Progenitor cell of endocrine pancreas (in vitro differentiated cells): Measurements from ENCODE around the gene PRKD1. TPM values are rescaled to one million over a fixed set of nuclear protein-coding genes. Genes with fewer than 3 reads are reported as not detected.

ENCODE experiments used
- DNase-seq: peaks from one replicate; pipeline ENCODE4 v3.0.0; 2021; ENCODE audit warnings: low spot score; ENCODE audit not compliant: unreplicated experiment
- H3K27ac Mint-ChIP-seq: 2 replicates; pipeline ENCODE4 v1.8.0; 2021; ENCODE audit warnings: mild to moderate bottlenecking, moderate library complexity, mixed read lengths
- H3K27me3 Mint-ChIP-seq: 2 replicates; pipeline ENCODE4 v1.8.0; 2021; ENCODE audit warnings: mixed read lengths
- H3K36me3 Mint-ChIP-seq: 2 replicates; pipeline ENCODE4 v1.8.0; 2022; ENCODE audit warnings: mixed read lengths; ENCODE audit not compliant: insufficient read depth
- H3K4me1 Mint-ChIP-seq: 2 replicates; pipeline ENCODE4 v1.8.0; 2021; ENCODE audit warnings: low read depth, mixed read lengths
- H3K4me3 Mint-ChIP-seq: 2 replicates; pipeline ENCODE4 v1.8.0; 2021; ENCODE audit warnings: low read depth, mild to moderate bottlenecking, moderate library complexity, mixed read lengths
- H3K9me3 Mint-ChIP-seq: 2 replicates; pipeline ENCODE4 v1.8.0; 2021; ENCODE audit warnings: low read depth, mixed read lengths
- total RNA-seq: library from RNA; stranded (reverse); gene quantifications from 2 replicates; pipeline ENCODE4 v1.2.1, GENCODE V29; 2021
- TF ChIP-seq, protein P1 (sequence below): fragments of 200-600 bp; sonication (generic); IDR thresholded peaks from one replicate; pipeline ENCODE4 v1.5.0; 2021; ENCODE audit warnings: antibody characterized with exemption, mild to moderate bottlenecking; ENCODE audit not compliant: unreplicated experiment

Gene PRKD1
- total RNA-seq, 1 donor from 2014 or later, result 23.6 TPM

DNA sequence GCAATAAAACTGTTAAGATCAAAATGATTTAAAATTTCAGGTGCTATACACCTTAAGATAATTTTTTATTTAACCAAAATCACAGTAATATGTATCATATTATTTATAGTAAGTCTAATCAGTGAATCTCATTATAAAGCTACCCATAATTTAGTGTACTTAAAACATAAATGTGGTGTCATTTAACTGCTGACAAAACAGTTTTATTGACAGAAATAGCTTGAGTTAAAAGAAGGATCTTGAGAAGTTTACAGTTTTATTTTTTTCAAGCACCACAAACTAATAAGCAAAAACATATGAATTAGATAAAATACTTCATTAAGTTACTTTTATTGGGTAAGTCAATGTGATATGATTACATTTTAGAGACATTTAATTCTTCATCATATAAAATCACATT, 400.4 kb downstream of the PRKD1 start:
- Mint-ChIP-seq H3K36me3 (no peaks in the 10 kb centered on the region), H3K4me3 (no peak overlapping the region), H3K27ac (no peak overlapping the region), H3K4me1 (peaks cover 4% of the 10 kb centered on the region), H3K9me3 (no peaks in the 10 kb centered on the region), H3K27me3 (peaks cover 8% of the 10 kb centered on the region)
- DNase-seq, result no peak
- TF ChIP-seq, protein P1, sequence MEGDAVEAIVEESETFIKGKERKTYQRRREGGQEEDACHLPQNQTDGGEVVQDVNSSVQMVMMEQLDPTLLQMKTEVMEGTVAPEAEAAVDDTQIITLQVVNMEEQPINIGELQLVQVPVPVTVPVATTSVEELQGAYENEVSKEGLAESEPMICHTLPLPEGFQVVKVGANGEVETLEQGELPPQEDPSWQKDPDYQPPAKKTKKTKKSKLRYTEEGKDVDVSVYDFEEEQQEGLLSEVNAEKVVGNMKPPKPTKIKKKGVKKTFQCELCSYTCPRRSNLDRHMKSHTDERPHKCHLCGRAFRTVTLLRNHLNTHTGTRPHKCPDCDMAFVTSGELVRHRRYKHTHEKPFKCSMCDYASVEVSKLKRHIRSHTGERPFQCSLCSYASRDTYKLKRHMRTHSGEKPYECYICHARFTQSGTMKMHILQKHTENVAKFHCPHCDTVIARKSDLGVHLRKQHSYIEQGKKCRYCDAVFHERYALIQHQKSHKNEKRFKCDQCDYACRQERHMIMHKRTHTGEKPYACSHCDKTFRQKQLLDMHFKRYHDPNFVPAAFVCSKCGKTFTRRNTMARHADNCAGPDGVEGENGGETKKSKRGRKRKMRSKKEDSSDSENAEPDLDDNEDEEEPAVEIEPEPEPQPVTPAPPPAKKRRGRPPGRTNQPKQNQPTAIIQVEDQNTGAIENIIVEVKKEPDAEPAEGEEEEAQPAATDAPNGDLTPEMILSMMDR, result no peak
